Measurements from ENCODE around the gene TMEM179.

DNA sequence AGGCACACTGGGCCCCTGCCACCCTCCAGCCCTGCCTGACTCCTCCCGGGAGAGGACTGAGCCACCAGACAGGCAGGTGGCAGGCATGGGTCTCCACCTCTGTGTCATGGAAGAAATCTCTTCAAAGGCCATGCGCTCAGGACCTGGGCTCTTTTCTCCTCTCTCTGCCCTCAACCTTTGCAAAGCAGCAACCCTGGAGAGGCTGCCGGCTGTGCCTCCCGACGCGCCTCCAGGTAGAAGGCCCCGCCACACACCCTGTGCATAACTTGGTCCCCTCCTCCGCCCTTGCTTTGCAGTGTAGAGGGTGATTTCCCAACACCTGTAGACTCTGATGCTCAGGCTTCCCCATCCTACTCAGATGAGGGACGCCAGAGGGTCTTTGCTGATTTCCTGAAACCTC lies 28.2 kb upstream of the TMEM179 start:
- TF ChIP-seq GATA2 (IDR thresholded peaks at IDR 0.05; ENCODE audit: low read depth, low read length) (no peak), GATA3 (IDR thresholded peaks at IDR 0.05; ENCODE audit: low read depth, low read length) (no peak)

All from SH-SY5Y (cell line).